Measurements from ENCODE around the gene AMPD3.

AMPD3 gene

DNA sequence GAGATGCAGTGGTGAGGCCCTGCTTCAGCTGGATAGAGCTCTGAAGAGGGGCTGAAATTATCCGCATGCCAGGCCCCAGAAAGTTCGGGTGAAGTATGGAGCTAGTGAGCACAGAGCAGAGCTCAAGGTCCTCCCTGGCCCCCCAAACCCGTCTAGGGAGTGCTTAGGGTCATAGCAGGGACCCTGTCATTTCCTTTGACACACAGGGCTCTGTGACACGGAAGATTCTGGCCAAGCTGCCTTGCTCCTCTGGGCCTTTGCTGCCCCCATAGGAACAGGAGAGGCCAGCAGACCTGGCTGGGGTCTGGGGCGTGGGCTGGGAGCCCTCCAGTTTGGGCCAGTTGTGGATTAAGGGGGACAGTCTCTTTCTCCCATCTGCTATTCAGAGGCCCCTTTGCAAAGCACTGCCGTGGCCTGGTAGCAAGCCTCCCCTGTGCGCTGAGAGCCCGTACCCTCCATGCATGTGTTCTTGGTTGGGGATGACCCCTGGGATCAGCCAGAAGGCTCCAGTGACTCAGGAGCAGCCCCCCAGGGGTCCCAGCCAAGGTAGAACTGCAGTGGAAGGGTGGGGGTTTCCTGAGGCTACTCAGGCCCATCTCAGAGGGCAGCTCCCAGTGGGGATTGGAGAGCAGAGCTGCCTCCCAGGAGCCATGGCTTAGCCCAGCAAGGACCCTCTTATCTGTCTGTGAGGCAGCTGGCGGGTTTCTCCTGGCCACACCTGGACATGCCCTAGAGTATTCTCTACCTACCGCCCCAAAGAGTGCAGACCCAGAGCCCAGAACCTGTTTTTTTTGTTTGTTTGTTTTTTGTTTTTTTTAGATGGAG, 43.6 kb downstream of the AMPD3 start:
- no peaks in the 10 kb centered on the region for H3K4me1 ChIP-seq (ENCODE audit: control insufficient read depth, insufficient read depth, low read length, poor library complexity, severe bottlenecking)
- no peak overlapping the region for H3K27ac ChIP-seq (ENCODE audit: low read depth, low read length, severe bottlenecking)
- peaks cover 13% of the 10 kb centered on the region for H3K36me3 ChIP-seq (ENCODE audit: control insufficient read depth, insufficient read depth, low read length)
- WGBS, 2 experiments (ENCODE audit: insufficient coverage in 2 of 2), result 85 to 86% methylated on average over 8 to 9 of the region's 10 CpGs
- H3K9me3 ChIP-seq (ENCODE audit: control insufficient read depth, low read length), result no peaks in the 10 kb centered on the region
- no peak overlapping the region for H3K4me3 ChIP-seq (ENCODE audit: extremely low read depth, insufficient read depth, low read length, poor library complexity, severe bottlenecking)

DNA sequence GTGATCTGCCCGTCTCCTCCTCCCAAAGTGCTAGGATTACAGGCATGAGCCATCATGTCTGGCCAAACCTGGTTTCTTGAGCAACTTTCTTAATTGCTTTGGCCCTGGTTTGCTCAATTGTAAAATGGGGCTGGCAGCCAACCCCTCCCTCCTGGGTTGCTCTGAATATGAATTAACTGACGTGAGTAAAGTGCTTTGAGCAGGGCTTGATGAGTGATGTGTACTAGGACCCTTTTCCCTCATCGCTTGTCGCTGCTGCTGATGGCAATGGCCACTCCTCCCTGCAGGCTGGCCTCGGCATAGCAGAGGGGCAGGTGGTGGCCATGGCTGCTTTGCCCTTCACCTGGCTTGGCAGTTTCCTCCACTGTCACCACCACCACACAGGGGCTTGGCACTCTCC, 44.4 kb downstream of the AMPD3 start:
- WGBS, 2 experiments (ENCODE audit: insufficient coverage in 2 of 2), result 90 to 98% methylated on average over 4 to 5 of the region's 5 CpGs
- no peak overlapping the region for H3K27ac ChIP-seq (ENCODE audit: low read depth, low read length, severe bottlenecking)
- H3K9me3 ChIP-seq (ENCODE audit: control insufficient read depth, low read length), result no peaks in the 10 kb centered on the region
- no peaks in the 10 kb centered on the region for H3K4me1 ChIP-seq (ENCODE audit: control insufficient read depth, insufficient read depth, low read length, poor library complexity, severe bottlenecking)
- no peak overlapping the region for H3K4me3 ChIP-seq (ENCODE audit: extremely low read depth, insufficient read depth, low read length, poor library complexity, severe bottlenecking)
- peaks cover 13% of the 10 kb centered on the region for H3K36me3 ChIP-seq (ENCODE audit: control insufficient read depth, insufficient read depth, low read length)

DNA sequence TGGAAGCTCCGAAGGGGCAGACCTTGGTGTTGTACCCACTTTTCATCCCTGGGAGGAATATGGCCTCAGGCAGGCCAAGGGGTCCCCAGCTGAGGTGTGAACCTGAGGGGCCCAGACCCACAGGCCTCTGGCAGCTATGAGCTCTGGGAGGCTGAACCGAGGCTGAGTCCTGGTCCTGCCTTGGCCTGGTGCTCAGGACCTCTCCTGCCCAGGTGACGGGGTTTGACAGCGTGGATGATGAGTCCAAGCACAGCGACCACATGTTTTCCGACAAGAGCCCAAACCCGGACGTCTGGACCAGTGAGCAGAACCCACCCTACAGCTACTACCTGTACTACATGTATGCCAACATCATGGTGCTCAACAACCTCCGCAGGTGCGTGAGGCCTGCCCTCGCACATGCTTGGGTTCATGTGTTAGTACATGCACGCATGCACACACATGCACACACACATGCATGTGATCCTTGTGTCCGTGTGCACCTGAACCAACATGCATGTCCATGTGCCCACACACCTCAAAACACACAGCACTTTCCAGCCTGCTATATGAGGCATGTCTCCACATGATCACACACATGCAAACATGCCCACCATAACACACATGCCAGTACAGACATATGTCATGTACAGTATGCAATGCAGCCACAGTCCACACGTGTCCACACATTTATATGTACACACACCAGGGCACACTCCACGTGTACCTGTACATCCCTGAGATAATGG, 45.0 kb downstream of the AMPD3 start:
- no peaks in the 10 kb centered on the region for H3K9me3 ChIP-seq (ENCODE audit: control insufficient read depth, low read length)
- no peak overlapping the region for H3K27ac ChIP-seq (ENCODE audit: low read depth, low read length, severe bottlenecking)
- H3K4me1 ChIP-seq (ENCODE audit: control insufficient read depth, insufficient read depth, low read length, poor library complexity, severe bottlenecking), result no peaks in the 10 kb centered on the region
- peaks cover 13% of the 10 kb centered on the region for H3K36me3 ChIP-seq (ENCODE audit: control insufficient read depth, insufficient read depth, low read length)
- 88% methylated on average over 14 to 15 of the region's 15 CpGs for WGBS, 2 experiments (ENCODE audit: insufficient coverage in 2 of 2)
- no peak overlapping the region for H3K4me3 ChIP-seq (ENCODE audit: extremely low read depth, insufficient read depth, low read length, poor library complexity, severe bottlenecking)

DNA sequence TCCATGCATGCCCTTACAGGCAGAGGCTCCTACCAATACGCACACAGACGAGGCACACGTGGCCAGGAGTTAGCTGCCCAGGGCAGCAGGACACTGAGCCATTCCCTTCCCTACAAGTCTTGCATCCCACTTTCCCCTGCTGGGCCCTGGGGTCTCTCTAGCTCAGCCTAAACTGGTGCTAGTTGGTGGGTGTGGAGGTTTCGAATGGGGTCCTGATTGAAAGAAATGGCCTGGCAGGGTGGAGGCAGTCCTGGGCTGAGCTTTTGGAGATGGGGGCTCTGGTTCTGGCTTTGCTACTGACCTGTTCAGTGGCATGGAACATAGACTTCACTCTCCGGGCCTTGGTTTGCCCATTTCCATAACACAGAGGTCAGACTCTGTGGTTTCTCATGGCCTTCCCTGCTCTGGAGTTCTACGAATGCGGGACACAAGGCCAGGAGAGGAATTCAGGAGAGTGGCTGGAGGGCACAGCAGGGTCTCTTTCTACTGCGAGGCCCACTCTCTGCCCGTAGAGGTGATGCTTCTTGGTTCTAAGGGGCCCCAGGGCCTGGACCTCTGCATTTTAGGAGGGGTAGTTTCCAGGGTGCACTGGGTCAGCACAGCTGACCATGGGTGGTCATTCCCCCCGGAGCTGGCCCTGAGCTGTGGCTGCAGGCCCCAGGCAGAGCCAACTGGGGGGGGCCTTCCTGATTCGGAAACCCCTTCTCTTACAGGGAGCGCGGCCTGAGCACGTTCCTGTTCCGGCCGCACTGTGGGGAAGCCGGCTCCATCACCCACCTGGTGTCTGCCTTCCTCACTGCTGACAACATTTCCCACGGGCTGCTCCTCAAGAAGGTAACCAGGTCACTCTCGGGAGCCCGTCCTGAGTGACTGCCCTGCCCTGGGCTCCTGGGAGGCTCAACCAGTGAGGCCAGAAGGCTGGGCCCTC, 46.0 kb downstream of the AMPD3 start:
- no peak overlapping the region for H3K4me3 ChIP-seq (ENCODE audit: extremely low read depth, insufficient read depth, low read length, poor library complexity, severe bottlenecking)
- WGBS, 2 experiments (ENCODE audit: insufficient coverage in 2 of 2), result 88 to 91% methylated on average over 12 to 13 of the region's 20 CpGs
- H3K27ac ChIP-seq (ENCODE audit: low read depth, low read length, severe bottlenecking), result no peak overlapping the region

DNA sequence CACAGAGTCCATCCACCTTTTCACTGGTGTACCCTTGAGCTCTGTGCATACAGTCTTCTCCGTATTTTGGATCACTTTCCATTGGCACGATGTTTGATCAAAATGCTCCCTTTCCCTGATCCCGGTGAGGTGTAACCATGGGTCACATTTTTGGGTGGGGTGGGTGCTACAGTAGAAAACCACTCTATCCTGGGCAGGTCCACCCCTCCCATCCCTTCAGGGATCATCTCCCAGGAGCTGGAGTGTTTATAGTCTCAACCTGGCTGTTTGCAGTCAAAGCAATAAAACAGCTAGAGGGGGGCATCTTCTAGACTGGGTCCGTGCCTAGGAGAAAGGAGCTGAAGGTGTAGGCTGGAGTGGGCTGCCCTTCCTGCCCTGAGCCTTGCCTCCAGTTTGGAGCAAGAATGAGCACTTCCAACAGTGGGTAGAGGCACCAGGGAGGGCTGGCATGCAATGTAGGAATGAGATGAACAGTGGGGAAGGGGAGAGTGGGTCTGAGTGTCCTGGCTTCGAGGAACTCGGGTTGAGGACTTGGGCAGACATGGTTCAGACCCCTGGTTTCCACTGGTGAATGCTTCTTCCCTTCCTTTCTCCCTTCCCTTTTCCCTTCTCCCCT, 47.1 kb downstream of the AMPD3 start:
- Histone ChIP-seq H3K4me1 (ENCODE audit: control insufficient read depth, insufficient read depth, low read length, poor library complexity, severe bottlenecking) (no peaks in the 10 kb centered on the region), H3K36me3 (ENCODE audit: control insufficient read depth, insufficient read depth, low read length) (peaks cover 19% of the 10 kb centered on the region), H3K4me3 (ENCODE audit: extremely low read depth, insufficient read depth, low read length, poor library complexity, severe bottlenecking) (no peak overlapping the region), H3K9me3 (ENCODE audit: control insufficient read depth, low read length) (no peaks in the 10 kb centered on the region), H3K27ac (ENCODE audit: low read depth, low read length, severe bottlenecking) (no peak overlapping the region)
- WGBS, 2 experiments (ENCODE audit: insufficient coverage in 2 of 2), result 83 to 87% methylated on average over 2 to 3 of the region's 6 CpGs

More for the DNA sequence above, 46.0 kb downstream of the AMPD3 start:
- H3K36me3 ChIP-seq (ENCODE audit: control insufficient read depth, insufficient read depth, low read length), result peaks cover 17% of the 10 kb centered on the region
- no peaks in the 10 kb centered on the region for H3K9me3 ChIP-seq (ENCODE audit: control insufficient read depth, low read length)
- no peaks in the 10 kb centered on the region for H3K4me1 ChIP-seq (ENCODE audit: control insufficient read depth, insufficient read depth, low read length, poor library complexity, severe bottlenecking)

DNA sequence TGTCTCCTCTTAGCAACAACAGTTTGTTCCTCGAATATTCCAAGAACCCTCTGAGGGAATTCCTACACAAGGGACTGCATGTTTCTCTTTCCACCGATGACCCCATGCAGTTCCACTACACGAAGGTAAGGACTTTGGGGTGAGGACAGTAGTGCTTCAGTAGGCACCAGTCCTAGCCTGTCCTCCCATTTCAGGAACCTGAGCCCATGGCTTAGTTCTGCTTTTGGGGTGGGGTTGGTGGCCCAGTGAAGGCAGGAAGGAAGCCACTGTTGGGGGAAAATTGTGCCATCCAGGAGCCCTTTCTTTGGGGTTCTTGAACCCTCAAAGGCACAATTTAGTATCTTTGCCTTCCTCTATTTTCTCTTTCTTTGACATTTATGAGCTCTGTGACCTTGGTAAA, 47.7 kb downstream of the AMPD3 start:
- WGBS, 2 experiments (ENCODE audit: insufficient coverage in 2 of 2), result 60 to 100% methylated on average over 1 of the region's 3 CpGs
- no peak overlapping the region for H3K27ac ChIP-seq (ENCODE audit: low read depth, low read length, severe bottlenecking)

DNA sequence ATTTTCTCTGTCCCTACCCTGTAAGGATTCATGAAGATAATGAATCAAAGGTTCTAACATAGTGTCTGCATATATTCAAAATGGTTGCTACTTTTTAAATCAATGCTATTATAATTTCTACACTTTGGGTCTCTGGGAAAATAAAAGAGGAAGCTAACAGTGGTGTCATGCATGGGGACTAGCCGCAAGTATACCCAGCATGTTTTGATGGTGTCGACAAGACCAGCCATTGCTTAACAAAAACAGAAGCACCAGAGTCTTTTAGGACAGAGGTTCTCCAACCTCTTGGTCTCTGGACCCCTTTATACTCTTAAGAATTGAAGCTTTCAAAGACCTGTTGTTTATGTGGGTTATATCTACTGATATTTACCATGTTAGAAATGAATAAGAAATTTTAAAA, 48.2 kb downstream of the AMPD3 start:
- no peaks in the 10 kb centered on the region for H3K4me1 ChIP-seq (ENCODE audit: control insufficient read depth, insufficient read depth, low read length, poor library complexity, severe bottlenecking)
- H3K4me3 ChIP-seq (ENCODE audit: extremely low read depth, insufficient read depth, low read length, poor library complexity, severe bottlenecking), result no peak overlapping the region
- peaks cover 19% of the 10 kb centered on the region for H3K36me3 ChIP-seq (ENCODE audit: control insufficient read depth, insufficient read depth, low read length)
- H3K27ac ChIP-seq (ENCODE audit: low read depth, low read length, severe bottlenecking), result no peak overlapping the region
- no peaks in the 10 kb centered on the region for H3K9me3 ChIP-seq (ENCODE audit: control insufficient read depth, low read length)
- WGBS, 2 experiments (ENCODE audit: insufficient coverage in 2 of 2), result 92 to 94% methylated on average over 2 of the region's 2 CpGs

More for the DNA sequence above, 47.7 kb downstream of the AMPD3 start:
- Histone ChIP-seq H3K4me3 (ENCODE audit: extremely low read depth, insufficient read depth, low read length, poor library complexity, severe bottlenecking) (no peak overlapping the region), H3K9me3 (ENCODE audit: control insufficient read depth, low read length) (no peaks in the 10 kb centered on the region), H3K36me3 (ENCODE audit: control insufficient read depth, insufficient read depth, low read length) (peaks cover 19% of the 10 kb centered on the region), H3K4me1 (ENCODE audit: control insufficient read depth, insufficient read depth, low read length, poor library complexity, severe bottlenecking) (no peaks in the 10 kb centered on the region)

DNA sequence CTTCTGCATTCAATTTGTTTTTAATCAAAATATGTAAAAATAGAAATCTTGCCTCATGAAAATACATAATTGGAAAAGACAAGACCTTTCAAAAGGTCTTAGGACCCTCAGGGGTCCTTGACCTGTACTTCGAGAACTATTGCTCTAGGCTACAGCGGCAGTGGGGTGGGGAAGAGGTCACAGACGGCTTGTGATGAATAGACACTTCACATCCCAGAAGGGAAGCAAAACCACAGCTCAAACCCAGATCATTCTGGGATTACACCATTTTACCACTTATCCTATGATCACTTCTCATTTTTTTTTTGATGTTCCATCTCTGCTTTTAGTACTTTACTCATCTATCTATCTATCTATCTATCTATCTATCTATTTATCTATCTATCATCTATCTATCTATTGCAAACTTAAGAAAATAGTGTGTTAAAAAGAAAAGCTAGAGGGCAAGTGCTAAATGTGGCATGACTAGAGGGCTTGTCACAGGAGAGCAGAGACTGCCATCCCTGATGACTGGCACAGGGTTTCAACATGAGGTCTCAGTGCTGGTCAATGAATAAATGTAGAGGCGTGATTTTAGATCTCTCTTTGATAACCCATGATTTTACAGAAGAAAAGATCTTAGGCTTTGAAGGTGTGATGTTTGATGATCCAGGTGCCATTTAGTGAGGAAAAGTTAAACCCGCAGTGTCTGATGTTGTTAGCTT, 48.9 kb downstream of the AMPD3 start:
- Histone ChIP-seq H3K9me3 (ENCODE audit: control insufficient read depth, low read length) (no peaks in the 10 kb centered on the region), H3K36me3 (ENCODE audit: control insufficient read depth, insufficient read depth, low read length) (peaks cover 17% of the 10 kb centered on the region), H3K4me1 (ENCODE audit: control insufficient read depth, insufficient read depth, low read length, poor library complexity, severe bottlenecking) (no peaks in the 10 kb centered on the region), H3K4me3 (ENCODE audit: extremely low read depth, insufficient read depth, low read length, poor library complexity, severe bottlenecking) (no peak overlapping the region), H3K27ac (ENCODE audit: low read depth, low read length, severe bottlenecking) (no peak overlapping the region)
- 89 to 100% methylated on average over 1 to 4 of the region's 5 CpGs for WGBS, 2 experiments (ENCODE audit: insufficient coverage in 2 of 2)

DNA sequence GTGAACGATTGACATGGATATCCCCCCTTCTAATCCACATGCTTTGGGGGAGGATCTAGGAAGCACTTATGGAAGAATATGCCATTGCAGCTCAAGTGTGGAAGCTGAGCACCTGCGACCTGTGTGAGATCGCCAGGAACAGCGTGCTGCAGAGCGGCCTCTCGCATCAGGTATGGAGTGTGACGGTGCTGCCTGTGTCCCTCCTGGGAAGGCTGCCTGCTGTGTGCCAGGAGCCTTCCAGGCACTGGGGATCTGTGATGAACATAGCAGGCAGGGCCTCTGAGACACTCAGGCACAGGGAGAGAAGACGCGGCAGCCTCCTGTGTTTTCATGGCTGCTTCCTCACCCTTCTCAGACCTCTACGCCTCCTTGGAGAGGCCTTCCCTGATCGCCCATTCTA, 49.4 kb downstream of the AMPD3 start:
- H3K4me3 ChIP-seq (ENCODE audit: extremely low read depth, insufficient read depth, low read length, poor library complexity, severe bottlenecking), result no peak overlapping the region
- 95 to 98% methylated on average over 4 to 8 of the region's 11 CpGs for WGBS, 2 experiments (ENCODE audit: insufficient coverage in 2 of 2)
- no peaks in the 10 kb centered on the region for H3K4me1 ChIP-seq (ENCODE audit: control insufficient read depth, insufficient read depth, low read length, poor library complexity, severe bottlenecking)
- peaks cover 17% of the 10 kb centered on the region for H3K36me3 ChIP-seq (ENCODE audit: control insufficient read depth, insufficient read depth, low read length)
- H3K27ac ChIP-seq (ENCODE audit: low read depth, low read length, severe bottlenecking), result no peak overlapping the region
- no peaks in the 10 kb centered on the region for H3K9me3 ChIP-seq (ENCODE audit: control insufficient read depth, low read length)

All from mesodermal cell (in vitro differentiated cells).